Activated CD4-positive, CD25-positive, alpha-beta regulatory T cell (primary cell): ENCODE results near the gene PARN.
"Not testable (repeated sequence)": the region's sequence is repeated elsewhere in the genome, so short reads cannot be mapped to it uniquely, and the experiment has no call there.

Experiments
- DNase-seq, 4 experiments: peaks; one replicate each; lab custom pipeline; 2025; lab: John Stamatoyannopoulos, UW

PARN gene, protein sequence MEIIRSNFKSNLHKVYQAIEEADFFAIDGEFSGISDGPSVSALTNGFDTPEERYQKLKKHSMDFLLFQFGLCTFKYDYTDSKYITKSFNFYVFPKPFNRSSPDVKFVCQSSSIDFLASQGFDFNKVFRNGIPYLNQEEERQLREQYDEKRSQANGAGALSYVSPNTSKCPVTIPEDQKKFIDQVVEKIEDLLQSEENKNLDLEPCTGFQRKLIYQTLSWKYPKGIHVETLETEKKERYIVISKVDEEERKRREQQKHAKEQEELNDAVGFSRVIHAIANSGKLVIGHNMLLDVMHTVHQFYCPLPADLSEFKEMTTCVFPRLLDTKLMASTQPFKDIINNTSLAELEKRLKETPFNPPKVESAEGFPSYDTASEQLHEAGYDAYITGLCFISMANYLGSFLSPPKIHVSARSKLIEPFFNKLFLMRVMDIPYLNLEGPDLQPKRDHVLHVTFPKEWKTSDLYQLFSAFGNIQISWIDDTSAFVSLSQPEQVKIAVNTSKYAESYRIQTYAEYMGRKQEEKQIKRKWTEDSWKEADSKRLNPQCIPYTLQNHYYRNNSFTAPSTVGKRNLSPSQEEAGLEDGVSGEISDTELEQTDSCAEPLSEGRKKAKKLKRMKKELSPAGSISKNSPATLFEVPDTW

DNA sequence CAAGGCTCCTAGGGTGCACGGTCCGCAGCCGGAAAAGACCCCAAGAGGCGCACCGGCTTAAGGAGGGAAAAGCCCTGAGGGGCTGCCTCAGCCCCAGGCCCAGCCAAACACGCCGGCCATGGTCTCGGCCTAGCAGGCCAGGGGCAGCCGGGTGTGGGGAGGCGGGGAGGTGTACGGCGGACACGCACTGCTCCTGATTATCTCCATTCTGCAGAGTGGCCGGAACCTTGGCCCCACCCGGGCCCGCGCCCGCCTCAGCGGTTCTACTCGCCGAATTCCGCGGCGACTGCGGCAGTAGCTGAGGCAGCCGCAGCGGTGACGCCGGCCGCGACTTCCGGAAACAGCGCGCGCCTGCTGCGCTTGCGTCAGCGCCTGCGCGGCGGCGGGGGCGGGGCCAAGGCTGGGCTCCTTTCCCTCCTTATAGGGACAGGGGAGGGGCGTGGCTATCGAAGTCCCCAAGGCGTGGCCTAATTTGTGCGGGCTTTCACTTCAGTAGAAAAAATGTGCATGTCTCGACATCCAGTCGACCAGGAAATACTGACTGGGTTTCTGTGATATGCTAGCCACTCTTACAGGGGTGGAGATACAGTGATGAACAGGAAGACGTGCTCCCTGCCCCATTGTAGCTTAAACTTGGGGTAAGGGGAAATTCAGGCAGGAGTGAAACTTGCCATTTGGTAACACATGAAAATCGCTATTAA, at the start of gene PARN:
Gene PARN, minus strand, starts transcription at position 342 of the 701 bp plus-strand sequence. Its CDS starts 135 bp downstream, at position 207.
- peak; percentile 91 to 97 (median 96) for DNase-seq

DNA sequence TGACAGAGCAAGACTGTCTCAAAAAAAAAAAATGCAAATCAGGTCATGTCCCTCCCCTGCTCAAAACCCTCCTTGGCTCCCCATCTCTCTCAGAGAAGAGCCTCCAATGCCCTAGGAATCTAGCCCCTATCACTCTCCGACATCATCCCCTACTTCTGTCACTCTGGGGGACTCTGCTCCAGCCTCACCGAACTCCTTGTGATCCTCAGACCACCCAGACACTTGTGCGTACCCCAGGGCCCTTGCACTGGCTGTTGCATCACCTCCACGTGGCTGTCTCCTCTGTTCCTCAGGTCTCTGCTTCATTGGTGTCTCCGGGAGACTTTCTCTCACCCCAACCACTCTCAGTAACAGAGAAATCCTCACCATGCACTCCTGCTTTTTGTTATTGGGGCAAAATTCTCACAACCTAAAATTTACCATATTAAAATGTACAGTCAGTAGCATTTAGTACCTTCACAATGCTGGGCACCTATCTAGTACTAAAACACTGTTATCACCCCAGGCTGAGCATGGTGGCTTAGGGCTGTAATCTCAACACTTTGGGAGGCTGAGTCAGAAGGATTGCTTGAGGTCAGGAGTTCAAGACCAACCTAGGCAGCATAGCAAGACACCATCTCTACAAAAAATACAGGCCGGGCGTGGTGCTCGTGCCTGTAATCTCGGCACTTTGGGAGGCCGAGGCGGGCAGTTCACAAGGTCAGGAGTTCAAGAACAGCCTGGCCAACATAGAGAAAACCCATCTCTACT, 48.9 kb upstream of the PARN start:
- no peak for DNase-seq

DNA sequence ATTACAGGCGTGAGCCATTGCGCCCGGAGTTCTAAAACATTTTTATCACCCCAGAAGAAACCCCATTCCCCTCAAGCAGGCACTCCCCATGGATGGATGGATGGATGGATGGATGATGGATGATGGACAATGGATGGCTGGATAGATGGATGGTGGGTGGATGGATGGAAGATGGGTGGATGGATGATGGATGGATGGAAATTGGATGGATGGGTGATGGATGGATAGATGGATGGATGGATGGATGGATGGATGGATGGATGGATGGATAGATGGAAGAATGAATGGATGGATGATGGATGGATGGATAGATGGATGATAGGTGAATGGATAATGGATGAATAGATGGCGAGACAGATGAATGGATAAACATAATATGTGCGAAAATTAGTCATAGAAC, 47.6 kb upstream of the PARN start:
- no peak for DNase-seq

DNA sequence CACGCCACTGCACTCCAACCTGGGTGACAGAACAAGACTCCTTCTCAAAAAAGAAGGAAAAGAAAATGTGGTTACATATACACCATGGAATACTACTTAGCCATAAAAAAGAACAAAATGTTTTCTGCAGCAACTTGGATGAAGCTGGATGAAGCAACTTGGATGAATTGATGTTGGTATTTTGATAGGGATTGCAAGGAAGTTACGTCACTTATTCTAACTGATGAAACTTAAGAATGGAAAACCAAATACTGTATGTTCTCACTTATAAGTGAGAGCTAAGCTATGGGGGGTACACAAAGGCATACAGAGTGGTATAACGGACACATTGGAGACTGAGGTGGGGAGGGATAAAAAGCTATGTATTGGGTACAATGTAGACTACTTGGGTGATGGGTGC, 46.6 kb upstream of the PARN start:
- no peak for DNase-seq

DNA sequence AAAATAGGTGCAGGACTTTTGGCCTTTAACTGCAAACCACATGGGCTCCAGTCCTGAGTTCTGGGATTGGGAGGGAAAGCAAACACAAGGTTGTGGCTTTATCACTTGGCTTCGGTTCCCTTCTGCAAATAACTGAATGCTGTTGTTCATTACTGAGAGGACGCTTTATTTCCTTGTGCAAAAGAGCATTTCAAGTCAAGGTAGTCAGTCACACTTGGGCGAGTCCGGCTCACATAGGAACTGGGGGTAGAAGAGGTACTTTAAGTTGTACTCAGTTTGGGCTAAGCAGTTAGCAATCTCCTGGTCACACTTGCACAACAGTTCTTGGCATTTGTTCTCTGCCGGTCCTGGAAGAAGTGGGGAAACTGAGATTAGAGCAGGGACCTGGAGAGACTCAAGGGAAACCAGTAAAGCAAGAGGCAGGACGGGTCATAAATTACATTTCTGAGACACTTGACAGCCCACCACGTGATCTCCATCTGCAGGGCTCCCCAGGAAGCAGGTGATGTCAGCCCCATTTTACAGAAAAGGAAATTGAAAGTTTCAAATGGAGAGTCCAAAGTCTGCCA, 42.4 kb upstream of the PARN start:
- DNase-seq: no peak

DNA sequence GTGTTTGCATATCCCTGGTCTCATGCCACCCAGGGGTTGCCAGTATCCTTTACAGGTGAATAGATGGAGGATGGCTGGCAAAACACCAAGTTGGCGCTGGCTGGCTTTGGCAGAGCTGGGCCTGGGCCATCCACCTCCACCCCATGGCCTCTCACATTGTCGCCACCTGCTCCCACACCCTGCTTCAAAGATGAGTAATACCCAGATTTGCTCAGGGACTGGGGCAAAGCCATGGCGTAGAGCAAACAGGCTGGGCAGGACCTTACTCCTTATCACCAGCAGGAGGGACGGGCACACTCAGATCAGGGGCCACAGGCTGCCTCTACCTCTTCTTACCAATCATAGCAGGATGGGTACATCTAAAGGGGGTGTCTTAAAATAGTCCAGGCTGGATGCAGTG, 39.7 kb upstream of the PARN start:
- no peak for DNase-seq

DNA sequence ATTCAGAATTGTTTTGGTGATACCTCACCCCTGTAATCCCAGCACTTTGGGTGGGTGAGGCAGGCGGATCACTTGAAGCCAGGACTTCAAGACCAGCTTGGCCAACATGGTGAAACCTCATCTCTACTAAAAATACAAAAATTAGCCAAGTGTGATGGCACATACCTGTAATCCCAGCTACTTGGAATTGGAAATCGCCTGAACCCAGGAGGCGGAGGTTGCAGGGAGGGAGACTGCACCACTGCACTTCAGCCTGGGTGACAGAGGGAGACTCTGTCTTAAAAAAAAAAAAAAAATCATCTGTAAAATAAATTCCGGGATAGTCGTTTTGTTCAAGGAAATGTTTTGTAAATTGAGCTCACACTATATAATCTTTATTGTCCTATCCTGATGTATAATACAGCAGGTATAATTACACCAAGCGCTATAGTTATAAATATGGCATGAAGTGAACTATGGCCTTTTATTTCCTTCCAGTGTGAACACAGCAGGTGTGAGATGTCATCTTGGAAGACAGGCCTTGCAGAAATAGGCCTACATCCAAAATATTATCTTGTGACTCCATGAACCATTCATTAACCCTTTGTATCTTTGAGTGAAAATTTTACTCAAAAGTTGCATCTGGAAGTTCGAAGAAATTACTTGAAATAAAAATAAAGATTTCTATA, 38.6 kb upstream of the PARN start:
- DNase-seq: no peak

DNA sequence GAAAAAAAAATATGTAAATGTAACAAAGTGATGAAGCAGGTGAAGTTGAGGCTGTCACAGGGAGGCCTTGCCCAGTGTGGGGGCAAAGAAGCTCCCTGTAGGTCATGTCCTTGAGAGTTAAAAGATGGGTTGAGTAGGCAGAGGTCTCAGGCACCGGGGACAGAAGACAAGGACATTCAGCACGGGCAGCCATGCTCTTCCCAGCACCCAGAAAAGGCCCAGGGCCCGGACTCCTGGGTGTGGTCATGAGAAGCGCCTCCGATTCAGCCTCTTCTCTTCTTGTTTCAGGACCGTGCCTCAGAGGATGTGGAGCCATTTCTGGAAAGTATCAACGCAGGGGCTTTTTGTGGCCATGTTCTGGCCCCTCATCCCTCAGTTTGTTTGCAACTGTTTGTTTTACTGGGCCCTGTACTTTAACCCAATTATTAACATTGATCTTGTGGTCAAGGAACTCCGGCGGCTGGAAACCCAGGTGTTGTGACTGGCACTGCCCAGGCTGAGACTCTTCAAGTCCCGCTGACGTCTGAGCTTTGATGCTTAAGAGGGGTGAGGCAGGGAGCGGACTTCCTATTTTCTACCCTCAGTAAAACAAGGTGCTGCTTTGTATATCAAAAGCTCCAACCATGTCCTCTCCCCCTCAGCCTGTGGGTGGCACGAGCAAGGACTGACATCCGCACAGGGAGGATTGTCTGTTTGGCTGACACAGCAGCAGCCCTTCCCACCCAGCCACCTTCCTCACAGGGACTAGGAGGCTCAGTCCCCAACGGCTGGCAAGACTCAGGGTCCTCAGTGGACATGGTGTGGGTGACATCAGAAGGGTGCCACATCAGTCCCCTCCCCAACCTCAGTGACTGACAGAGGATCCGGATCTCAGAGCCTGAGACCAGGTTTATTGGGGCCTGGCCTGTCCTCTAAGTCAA, 37.5 kb upstream of the PARN start:
- DNase-seq: no peak

DNA sequence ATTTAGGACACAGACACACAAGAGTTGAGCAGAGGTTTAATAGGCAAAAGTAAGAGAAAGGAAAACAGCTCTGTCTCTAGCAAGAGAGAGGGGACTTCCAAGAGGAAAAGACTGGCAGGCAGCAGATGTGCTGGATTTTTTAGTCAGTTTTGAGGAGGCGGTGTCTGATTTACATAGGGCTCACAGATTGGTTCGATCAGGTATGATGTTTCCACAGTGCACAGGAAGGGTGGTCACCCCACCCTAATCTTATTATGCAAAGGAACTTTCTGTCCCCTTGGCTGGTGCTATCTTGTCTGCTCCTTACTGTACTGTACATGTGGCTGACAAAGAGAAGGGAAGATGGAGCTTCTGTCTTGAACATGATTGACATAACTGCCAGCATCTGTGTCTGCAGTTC, 28.0 kb upstream of the PARN start:
- DNase-seq: no peak

DNA sequence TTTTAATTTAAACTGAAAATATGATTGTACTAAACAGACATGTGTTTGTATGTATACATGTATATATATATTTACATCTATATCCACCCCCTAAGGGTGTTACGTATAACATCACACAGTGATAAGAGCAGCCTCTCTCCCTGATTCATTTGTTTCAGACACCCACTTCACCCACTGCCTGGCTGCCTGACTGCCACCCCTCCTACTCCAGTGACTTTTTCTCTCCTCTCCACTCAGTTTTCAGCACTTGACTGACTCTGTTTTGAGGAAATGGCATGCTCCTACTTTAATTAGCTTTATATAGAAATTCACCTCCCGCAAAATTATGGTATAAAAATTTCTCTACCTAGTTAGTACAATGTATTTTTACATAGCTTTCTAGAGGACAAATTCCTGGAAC, 22.7 kb upstream of the PARN start:
- DNase-seq: no peak

DNA sequence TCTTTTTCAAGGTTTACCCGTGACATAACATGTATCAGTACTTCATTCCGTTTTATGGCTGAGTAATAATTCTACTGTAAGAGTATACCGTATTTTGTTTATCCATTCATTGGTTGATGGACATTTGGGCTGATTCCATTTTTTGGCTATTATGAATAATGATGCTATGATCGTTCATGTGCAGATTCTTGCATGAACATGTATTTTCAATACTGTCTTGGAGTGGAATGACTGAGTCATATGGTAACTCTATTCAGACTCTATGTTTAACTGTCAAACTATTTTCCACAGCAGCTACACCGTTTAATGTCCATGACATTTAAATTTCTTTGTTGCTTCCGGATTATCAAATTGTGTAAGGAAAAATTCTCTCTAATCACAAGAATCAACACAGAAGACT, 20.6 kb upstream of the PARN start:
- no peak for DNase-seq

DNA sequence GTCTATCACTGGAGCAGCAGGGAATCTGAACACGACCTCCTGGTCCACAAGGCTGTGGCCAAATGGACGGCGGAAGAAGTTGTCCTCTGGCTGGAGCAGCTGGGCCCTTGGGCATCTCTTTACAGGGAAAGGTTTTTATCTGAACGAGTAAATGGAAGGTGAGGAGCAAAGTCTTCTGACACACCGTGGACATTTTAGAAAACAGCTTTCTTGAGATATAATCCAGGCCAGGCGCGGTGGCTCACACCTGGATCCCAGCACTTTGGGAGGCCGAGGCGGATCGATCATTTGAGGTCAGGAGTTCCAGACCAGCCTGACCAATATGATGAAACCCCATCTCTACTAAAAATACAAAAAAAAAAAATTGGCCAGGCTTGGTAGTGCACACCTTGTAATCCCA, 19.8 kb upstream of the PARN start:
- no peak for DNase-seq

DNA sequence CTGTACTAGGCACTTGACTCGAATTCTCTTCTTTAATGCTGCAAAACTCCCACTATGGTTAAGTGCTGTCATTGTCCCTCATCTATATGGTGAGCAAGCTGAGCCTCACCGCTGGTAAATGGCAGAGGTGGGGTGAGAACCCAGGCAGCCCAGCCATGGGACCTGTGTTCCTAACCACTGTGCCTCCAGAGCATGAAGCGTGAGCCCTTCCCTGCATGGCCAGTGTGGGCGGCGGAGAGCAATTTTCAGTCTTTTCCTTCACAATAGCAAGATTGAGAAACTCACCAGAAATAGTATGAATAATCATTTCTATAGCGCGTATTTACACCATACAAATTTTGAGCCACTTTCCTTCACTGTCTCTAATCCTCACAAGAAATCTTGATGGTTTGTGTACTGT, 11.9 kb upstream of the PARN start:
- no peak for DNase-seq

DNA sequence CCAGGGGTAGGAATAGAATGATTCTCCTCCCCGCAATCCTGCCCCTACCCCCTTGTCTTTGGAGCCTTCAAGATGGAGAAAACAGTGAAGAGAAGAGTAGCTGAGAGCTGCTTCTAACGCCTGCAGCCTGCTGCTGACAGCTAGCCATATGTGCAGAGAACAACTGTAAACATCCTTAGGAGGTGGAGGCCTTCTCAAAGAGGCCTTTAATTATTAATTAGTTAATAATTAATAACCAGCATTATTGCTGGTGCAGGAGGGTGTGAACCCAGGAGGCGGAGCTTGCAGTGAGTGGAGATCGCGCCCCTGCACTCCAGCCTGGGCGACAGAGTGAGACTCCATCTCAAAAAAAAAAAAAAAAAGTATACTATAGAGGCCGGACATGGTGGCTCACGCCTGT, 11.1 kb upstream of the PARN start:
- DNase-seq: no peak

DNA sequence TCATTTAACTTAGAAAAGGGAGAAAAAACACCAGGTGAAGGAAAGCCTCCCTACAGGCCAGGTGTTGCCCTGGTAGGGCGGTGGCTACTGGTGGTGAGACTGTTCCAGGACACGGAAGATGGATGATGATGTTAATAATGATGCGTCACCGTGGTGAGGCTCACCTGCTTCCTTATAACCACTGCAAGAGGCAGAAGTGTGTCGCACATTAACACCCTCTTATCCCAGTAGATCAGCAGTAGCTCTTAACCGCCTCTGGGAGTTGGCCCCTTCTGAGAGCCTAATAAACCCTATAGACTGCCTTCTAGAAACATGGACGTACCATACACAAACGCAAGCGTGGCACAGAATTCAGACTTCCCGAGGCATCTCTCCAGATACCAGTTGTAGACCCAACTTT, 10.5 kb upstream of the PARN start:
- no peak for DNase-seq

DNA sequence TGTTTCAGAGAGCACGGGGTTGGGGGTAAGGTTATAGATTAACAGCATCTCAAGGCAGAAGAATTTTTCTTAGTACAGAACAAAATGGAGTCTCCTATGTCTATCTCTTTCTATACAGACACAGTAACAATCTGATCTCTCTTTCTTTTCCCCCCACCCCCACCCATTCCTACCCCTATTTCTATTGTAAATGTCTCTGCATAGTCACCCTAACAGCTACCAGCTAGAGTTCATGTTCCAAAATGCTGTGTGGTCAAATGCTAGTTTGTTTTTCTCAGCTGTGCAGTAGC, 6.8 kb upstream of the PARN start:
- not testable (repeated sequence) for DNase-seq

DNA sequence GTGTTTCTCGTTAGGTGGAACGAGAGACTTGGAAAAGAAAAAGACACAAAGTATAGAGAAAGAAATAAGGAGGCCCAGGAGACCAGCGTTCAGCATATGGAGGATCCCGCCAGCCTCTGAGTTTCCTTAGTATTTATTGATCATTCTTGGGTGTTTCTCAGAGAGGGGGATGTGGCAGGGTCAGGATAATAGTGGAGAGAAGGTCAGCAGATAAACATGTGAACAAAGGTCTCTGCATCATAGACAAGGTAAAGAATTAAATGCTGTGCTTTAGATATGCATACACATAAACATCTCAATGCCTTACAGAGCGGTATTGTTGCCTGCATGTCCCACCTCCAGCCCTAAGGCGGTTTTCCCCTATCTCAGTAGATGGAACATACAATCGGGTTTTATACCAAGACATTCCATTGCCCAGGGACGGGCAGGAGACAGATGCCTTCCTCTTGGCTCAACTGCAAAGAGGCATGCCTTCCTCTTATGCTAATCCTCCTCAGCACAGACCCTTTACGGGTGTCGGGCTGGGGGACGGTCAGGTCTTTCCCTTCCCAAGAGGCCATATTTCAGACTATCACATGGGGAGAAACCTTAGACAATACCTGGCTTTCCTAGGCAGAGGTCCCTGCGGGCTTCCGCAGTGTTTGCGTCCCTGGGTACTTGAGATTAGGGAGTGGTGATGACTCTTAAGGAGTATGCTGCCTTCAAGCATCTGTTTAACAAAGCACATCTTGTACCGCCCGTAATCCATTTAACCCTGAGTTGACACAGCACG, 6.3 kb upstream of the PARN start:
- DNase-seq: not testable (repeated sequence)

DNA sequence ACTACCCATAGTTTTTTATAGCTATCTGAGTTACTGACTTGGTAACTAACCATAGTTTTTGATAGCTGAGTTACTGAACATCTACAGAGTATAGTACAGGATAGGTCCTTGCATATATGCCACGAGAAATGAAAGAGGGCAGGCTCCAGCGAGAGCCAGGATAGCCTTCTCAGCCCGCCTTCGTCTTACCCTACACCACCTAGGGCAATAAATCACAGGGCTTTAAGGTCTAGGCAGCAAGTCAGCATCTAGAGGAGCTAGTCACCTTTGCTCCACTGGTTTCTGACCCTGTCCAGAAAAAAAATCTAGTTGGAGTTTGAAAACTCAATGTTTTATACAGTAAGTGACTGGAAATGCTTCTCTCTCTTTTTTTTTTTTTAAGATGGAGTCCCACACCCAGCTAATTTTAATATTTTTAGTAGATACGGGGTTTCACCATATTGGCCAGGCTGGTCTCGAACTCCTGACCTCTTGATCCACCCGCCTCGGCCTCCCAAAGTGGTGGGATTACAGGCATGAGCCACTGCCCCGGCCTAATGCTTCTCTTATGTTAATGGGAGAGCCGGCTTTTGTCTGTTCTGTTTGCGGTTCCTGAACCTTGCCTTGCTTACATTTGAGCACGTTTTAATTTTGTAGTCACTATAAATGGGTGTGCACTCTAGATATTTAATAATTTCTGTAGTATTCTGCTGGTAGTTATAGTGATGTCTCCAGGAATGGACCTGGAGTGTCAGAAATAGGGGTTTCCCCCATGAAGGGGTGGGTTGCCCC, 5.5 kb upstream of the PARN start:
- DNase-seq: no peak

DNA sequence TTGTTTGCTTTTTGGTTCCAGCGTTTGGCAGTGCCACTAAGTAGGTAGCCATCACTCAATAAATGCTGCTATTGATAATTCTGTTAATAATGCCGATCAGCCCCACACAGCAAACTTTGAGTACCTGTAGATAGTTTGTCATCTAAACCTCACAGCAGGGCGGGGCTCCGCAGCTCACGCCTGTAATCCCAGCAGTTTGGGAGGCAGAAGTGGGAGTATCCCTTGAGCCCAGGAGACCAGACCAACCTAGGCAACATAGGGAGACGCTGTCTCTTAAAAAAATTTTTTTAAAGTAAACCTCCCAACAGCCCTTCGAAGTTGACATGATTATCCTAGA, 4.3 kb upstream of the PARN start:
- DNase-seq: no peak
